GM12878 (cell line): ENCODE results near the gene HOXD9.

Experiments
- CHD4 ChIP-seq: fragments of 200-600 bp; sonication (generic); IDR thresholded peaks from 2 replicates; pipeline ENCODE4 v1.6.1; 2016; ENCODE audit warnings: mild to moderate bottlenecking
- CTCF ChIP-seq, 3 experiments: IDR thresholded peaks in 2 of 3; conservative IDR thresholded peaks in 1 of 3; 2 replicates each; pipeline ENCODE4 v1.5.1; 2011; ENCODE audit warnings: low read depth in 3 of 3, low read length in 3 of 3, mild to moderate bottlenecking in 3 of 3, control low read depth in 2 of 3, moderate library complexity in 2 of 3, inconsistent platforms in 1 of 3, mixed read lengths in 1 of 3; ENCODE audit not compliant: control insufficient read depth in 2 of 3, insufficient read depth in 1 of 3; ENCODE audit errors: extremely low read depth in 1 of 3
- EP300 ChIP-seq, 2 experiments: fragments of 150-350 bp in 1 of 2; IDR thresholded peaks; 2 replicates each; pipeline ENCODE4 v1.6.1; 2011 to 2012; ENCODE audit warnings: low read depth in 2 of 2, low read length in 2 of 2, borderline replicate concordance in 1 of 2, improper control_type of control experiment in 1 of 2, inconsistent platforms in 1 of 2; ENCODE audit not compliant: control insufficient read depth in 1 of 2
- EZH2 ChIP-seq: IDR thresholded peaks from 2 replicates; pipeline ENCODE4 v1.6.1; 2012; ENCODE audit warnings: low read depth, mild to moderate bottlenecking, control low read depth, inconsistent platforms, low read length, borderline replicate concordance; ENCODE audit not compliant: control insufficient read depth
- FOXK2 ChIP-seq: fragments of 450-650 bp; IDR thresholded peaks from 2 replicates; pipeline ENCODE4 v1.6.1; 2017; ENCODE audit warnings: mild to moderate bottlenecking, moderate library complexity
- IRF4 ChIP-seq: IDR thresholded peaks from 2 replicates; pipeline ENCODE4 v1.6.1; 2011; ENCODE audit warnings: low read depth, low read length
- MTA3 ChIP-seq: IDR thresholded peaks from 2 replicates; pipeline ENCODE4 v1.6.1; 2012; ENCODE audit warnings: low read length, inconsistent platforms, borderline replicate concordance
- NBN ChIP-seq: fragments of 450-650 bp; IDR thresholded peaks from 2 replicates; pipeline ENCODE4 v1.6.1; 2016
- YY1 ChIP-seq: IDR thresholded peaks from 2 replicates; pipeline ENCODE4 v1.6.1; 2011; ENCODE audit warnings: low read depth, mild to moderate bottlenecking, low read length
- TF ChIP-seq, protein P1 (sequence below): IDR thresholded peaks from 2 replicates; pipeline ENCODE4 v1.6.1; 2012; ENCODE audit warnings: low read depth, low read length, improper control_type of control experiment

DNA sequence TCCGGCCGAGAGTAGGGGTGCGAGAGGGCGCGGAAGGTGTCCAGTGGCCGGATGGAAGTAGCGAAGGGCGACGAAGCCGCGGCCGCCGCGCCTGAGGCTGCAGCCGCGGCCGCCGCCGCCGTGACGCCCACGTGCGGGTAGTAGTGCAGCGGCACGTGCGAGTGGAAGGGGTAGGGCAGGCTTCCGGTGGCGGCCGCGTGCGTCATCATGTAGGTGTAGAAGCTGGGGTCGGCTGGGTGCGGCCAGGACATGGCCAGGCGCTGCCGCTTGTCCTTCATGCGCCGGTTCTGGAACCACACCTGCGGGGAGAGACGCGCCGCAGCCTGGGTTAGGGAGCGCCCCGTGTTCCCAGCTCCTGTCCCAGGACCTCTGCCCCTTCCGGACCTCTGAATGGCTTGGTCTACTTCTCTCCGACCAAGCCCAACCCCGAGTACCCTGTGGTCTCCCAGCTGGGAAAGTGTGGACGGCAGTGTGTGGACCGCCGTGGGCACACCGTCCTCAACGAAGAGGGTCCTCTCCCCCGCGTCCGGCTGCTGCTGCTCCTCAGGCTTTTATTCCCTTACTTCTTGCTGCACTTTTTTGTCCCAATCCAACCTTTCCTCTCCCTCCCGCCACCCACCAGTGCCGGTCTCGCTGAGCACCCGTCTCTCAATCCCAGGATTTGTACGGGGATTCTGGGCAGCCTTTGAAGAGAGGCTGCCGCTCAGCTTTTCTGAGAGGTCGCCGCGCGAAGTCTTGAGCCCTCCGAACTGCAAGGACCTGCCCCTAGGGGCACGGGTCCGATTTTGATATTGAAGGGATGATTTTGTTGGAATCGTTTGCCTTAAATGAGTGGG, 41.8 kb upstream of the HOXD9 start:
- no peak for TF ChIP-seq FOXK2
- no peak for TF ChIP-seq EP300 (IDR thresholded peaks at IDR 0.05; ENCODE audit: borderline replicate concordance in 1 of 2, control insufficient read depth in 1 of 2, low read depth in 2 of 2, low read length in 2 of 2)
- no peak for TF ChIP-seq EZH2
- TF ChIP-seq CTCF (IDR thresholded peaks at IDR 0.05 in 2 of 3, conservative IDR thresholded peaks at IDR 0.05 in 1 of 3; ENCODE audit: control insufficient read depth in 2 of 3, extremely low read depth in 1 of 3, insufficient read depth in 1 of 3, low read depth in 3 of 3, low read length in 3 of 3) = no peak
- TF ChIP-seq NBN = no peak
- no peak for TF ChIP-seq YY1
- TF ChIP-seq, protein P1, sequence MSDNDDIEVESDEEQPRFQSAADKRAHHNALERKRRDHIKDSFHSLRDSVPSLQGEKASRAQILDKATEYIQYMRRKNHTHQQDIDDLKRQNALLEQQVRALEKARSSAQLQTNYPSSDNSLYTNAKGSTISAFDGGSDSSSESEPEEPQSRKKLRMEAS = no peak
- no peak for TF ChIP-seq MTA3
- no peak for TF ChIP-seq CHD4
- no peak for TF ChIP-seq IRF4
